ENCODE measurements around the gene IREB2.

The IREB2 gene

GRCh38 chr15:78420220-78420619 is 17.8 kb upstream of the IREB2 start:
- Histone ChIP-seq H3K4me3 (IDR thresholded peaks at IDR 0.05; ENCODE audit: insufficient read depth, low read depth, low read length) (no peak overlapping the region), H3K79me2 (ENCODE audit: insufficient read depth, low read depth) (no peaks in the 10 kb centered on the region), H2AFZ (ENCODE audit: low read depth) (no peak overlapping the region), H4K20me1 (ENCODE audit: insufficient read depth) (no peaks in the 10 kb centered on the region), H3K27ac (no peak overlapping the region), H3K4me2 (no peak overlapping the region), H3K9ac (no peak overlapping the region), H3K27me3 (ENCODE audit: insufficient read depth, low read depth) (no peaks in the 10 kb centered on the region), H3K36me3 (ENCODE audit: insufficient read depth) (no peaks in the 10 kb centered on the region), H3K4me1 (ENCODE audit: low read depth, poor library complexity, severe bottlenecking) (peaks cover 13% of the 10 kb centered on the region)
- TF ChIP-seq CTCF (conservative IDR thresholded peaks at IDR 0.05; ENCODE audit: low read depth, low read length) = no peak

- no peak overlapping the region for H3K4me2 ChIP-seq
- no peaks in the 10 kb centered on the region for H3K36me3 ChIP-seq (ENCODE audit: insufficient read depth)
- H4K20me1 ChIP-seq (ENCODE audit: insufficient read depth) = no peaks in the 10 kb centered on the region
- H3K27me3 ChIP-seq (ENCODE audit: insufficient read depth, low read depth) = no peaks in the 10 kb centered on the region
- no peak overlapping the region for H2AFZ ChIP-seq (ENCODE audit: low read depth)
- H3K9ac ChIP-seq = no peak overlapping the region
- TF ChIP-seq CTCF (conservative IDR thresholded peaks at IDR 0.05; ENCODE audit: low read depth, low read length) = no peak
- H3K27ac ChIP-seq = no peak overlapping the region
- H3K4me1 ChIP-seq (ENCODE audit: low read depth, poor library complexity, severe bottlenecking) = peaks cover 8% of the 10 kb centered on the region
- no peaks in the 10 kb centered on the region for H3K79me2 ChIP-seq (ENCODE audit: insufficient read depth, low read depth)
- H3K4me3 ChIP-seq (IDR thresholded peaks at IDR 0.05; ENCODE audit: insufficient read depth, low read depth, low read length) = no peak overlapping the region
These were observed 17.2 kb upstream of the IREB2 start for GRCh38 chr15:78420766-78421165.

- H2AFZ ChIP-seq (ENCODE audit: low read depth) = no peak overlapping the region
- H3K4me3 ChIP-seq (IDR thresholded peaks at IDR 0.05; ENCODE audit: insufficient read depth, low read depth, low read length) = no peak overlapping the region
- H3K27me3 ChIP-seq (ENCODE audit: insufficient read depth, low read depth) = no peaks in the 10 kb centered on the region
- H3K27ac ChIP-seq = no peak overlapping the region
- TF ChIP-seq CTCF (conservative IDR thresholded peaks at IDR 0.05; ENCODE audit: low read depth, low read length) = no peak
- H3K79me2 ChIP-seq (ENCODE audit: insufficient read depth, low read depth) = no peaks in the 10 kb centered on the region
- H3K36me3 ChIP-seq (ENCODE audit: insufficient read depth) = no peaks in the 10 kb centered on the region
- H3K4me1 ChIP-seq (ENCODE audit: low read depth, poor library complexity, severe bottlenecking) = peaks cover 2% of the 10 kb centered on the region
- no peak overlapping the region for H3K4me2 ChIP-seq
- H4K20me1 ChIP-seq (ENCODE audit: insufficient read depth) = no peaks in the 10 kb centered on the region
- no peak overlapping the region for H3K9ac ChIP-seq
These were observed 16.6 kb upstream of the IREB2 start for GRCh38 chr15:78421238-78421965.

GRCh38 chr15:78422571-78423340 is 15.3 kb upstream of the IREB2 start:
- Histone ChIP-seq H3K79me2 (ENCODE audit: insufficient read depth, low read depth) (no peaks in the 10 kb centered on the region), H3K4me1 (ENCODE audit: low read depth, poor library complexity, severe bottlenecking) (no peaks in the 10 kb centered on the region), H3K4me3 (IDR thresholded peaks at IDR 0.05; ENCODE audit: insufficient read depth, low read depth, low read length) (no peak overlapping the region), H3K9ac (no peak overlapping the region), H3K36me3 (ENCODE audit: insufficient read depth) (no peaks in the 10 kb centered on the region), H3K4me2 (no peak overlapping the region), H4K20me1 (ENCODE audit: insufficient read depth) (no peaks in the 10 kb centered on the region), H3K27ac (no peak overlapping the region), H2AFZ (ENCODE audit: low read depth) (no peak overlapping the region; the same call in 1 of the 2 replicates), H3K27me3 (ENCODE audit: insufficient read depth, low read depth) (no peaks in the 10 kb centered on the region)
- TF ChIP-seq CTCF (conservative IDR thresholded peaks at IDR 0.05; ENCODE audit: low read depth, low read length) = peak; percentile 88
